ENCODE measurements around the gene VSIG1.

GRCh38 chrX:108090491-108091263 lies 45.8 kb downstream of the VSIG1 start:
- TF ChIP-seq, protein P1, sequence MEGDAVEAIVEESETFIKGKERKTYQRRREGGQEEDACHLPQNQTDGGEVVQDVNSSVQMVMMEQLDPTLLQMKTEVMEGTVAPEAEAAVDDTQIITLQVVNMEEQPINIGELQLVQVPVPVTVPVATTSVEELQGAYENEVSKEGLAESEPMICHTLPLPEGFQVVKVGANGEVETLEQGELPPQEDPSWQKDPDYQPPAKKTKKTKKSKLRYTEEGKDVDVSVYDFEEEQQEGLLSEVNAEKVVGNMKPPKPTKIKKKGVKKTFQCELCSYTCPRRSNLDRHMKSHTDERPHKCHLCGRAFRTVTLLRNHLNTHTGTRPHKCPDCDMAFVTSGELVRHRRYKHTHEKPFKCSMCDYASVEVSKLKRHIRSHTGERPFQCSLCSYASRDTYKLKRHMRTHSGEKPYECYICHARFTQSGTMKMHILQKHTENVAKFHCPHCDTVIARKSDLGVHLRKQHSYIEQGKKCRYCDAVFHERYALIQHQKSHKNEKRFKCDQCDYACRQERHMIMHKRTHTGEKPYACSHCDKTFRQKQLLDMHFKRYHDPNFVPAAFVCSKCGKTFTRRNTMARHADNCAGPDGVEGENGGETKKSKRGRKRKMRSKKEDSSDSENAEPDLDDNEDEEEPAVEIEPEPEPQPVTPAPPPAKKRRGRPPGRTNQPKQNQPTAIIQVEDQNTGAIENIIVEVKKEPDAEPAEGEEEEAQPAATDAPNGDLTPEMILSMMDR (IDR thresholded peaks at IDR 0.05) = no peak
- TF ChIP-seq POLR2A (IDR thresholded peaks at IDR 0.05) (no peak), POLR2AphosphoS5 (IDR thresholded peaks at IDR 0.05) (no peak), EP300 (IDR thresholded peaks at IDR 0.05) (no peak)

All from stomach (tissue), 4 donors.